HepG2 (cell line): ENCODE measurements around the gene NUDT8. TPM values are rescaled to one million over a fixed set of nuclear protein-coding genes. Genes with fewer than 3 reads are reported as not detected.

Source experiments
- GPN1 ChIP-seq: sonication (generic); formaldehyde crosslinking; IDR thresholded peaks from 2 replicates; pipeline ENCODE4 v1.5.1; 2020; ENCODE audit warnings: missing genetic modification reagents, borderline replicate concordance
- HCFC1 ChIP-seq: fragments of 150-350 bp; IDR thresholded peaks from 2 replicates; pipeline ENCODE4 v1.6.1; 2014; ENCODE audit warnings: low read depth, low read length
- HDAC6 ChIP-seq: fragments of 200-600 bp; sonication (generic); IDR thresholded peaks from 2 replicates; pipeline ENCODE4 v1.7.0; 2017; ENCODE audit warnings: mild to moderate bottlenecking, antibody characterized with exemption, low read length, low read depth
- MAFG ChIP-seq: sonication (generic); formaldehyde crosslinking; IDR thresholded peaks from 2 replicates; pipeline ENCODE4 v1.5.1; 2020; ENCODE audit warnings: mild to moderate bottlenecking, missing genetic modification reagents
- MAX ChIP-seq: IDR thresholded peaks from 2 replicates; pipeline ENCODE4 v1.6.1; 2012; ENCODE audit warnings: inconsistent platforms
- NCOA2 ChIP-seq: sonication (generic); formaldehyde crosslinking; IDR thresholded peaks from 2 replicates; pipeline ENCODE4 v1.8.0; 2022; ENCODE audit warnings: inconsistent platforms
- NR2F6 ChIP-seq, 2 experiments: IDR thresholded peaks; 2 replicates each; pipeline ENCODE4 v1.6.1; 2016; ENCODE audit warnings: antibody characterized with exemption in 1 of 2, mild to moderate bottlenecking in 1 of 2
- ZBTB10 ChIP-seq: sonication (generic); formaldehyde crosslinking; IDR thresholded peaks from 2 replicates; pipeline ENCODE4 v1.4.0; 2020; ENCODE audit warnings: missing genetic modification reagents, borderline replicate concordance
- ZNF343 ChIP-seq: sonication (generic); formaldehyde crosslinking; IDR thresholded peaks from 2 replicates; pipeline ENCODE4 v1.4.0; 2020; ENCODE audit warnings: mild to moderate bottlenecking, missing genetic modification reagents
- ZNF678 ChIP-seq: sonication (generic); formaldehyde crosslinking; IDR thresholded peaks from 2 replicates; pipeline ENCODE4 v1.4.0; 2020; ENCODE audit warnings: mild to moderate bottlenecking, missing genetic modification reagents
- polyA plus RNA-seq, 8 experiments: library from polyadenylated mRNA; depleted of rRNA in 3 of 8; stranded (reverse) in 7 of 8; unstranded in 1 of 8; fragments of >200 nt; fragmentation: Illumina TruSeq in 4 of 8; extraction: Trizol in 4 of 8; gene quantifications; 2 replicates each; pipeline versions ENCODE4 v1.2.1 to v1.2.3, GENCODE V29; 2011 to 2016; ENCODE audit warnings: low read depth in 4 of 8, missing spikeins in 1 of 8, mixed read lengths in 1 of 8; ENCODE audit not compliant: insufficient read depth in 1 of 8
- total RNA-seq, 5 experiments: library from RNA; depleted of rRNA; stranded (reverse); fragments of >200 nt; fragmentation: Illumina TruSeq; extraction: Trizol; gene quantifications; 2 replicates each; pipeline ENCODE4 v1.2.3, GENCODE V29; 2016; ENCODE audit warnings: low read depth in 1 of 5
- TF ChIP-seq, protein P1 (sequence below): sonication (generic); formaldehyde crosslinking; IDR thresholded peaks from 2 replicates; pipeline ENCODE4 v1.4.0; 2020; ENCODE audit warnings: missing genetic modification reagents
- TF ChIP-seq, protein P2 (sequence below): sonication (generic); formaldehyde crosslinking; IDR thresholded peaks from 2 replicates; pipeline ENCODE4 v1.4.0; 2020; ENCODE audit warnings: mild to moderate bottlenecking, missing genetic modification reagents

The NUDT8 gene
- total and polyA plus RNA-seq, 2 of the 13 experiments (the other 11 are each of a cell fraction or from before 2014, with no cell fraction given) = 6.7 to 25.8 TPM

GRCh38 chr11:67606492-67607295 is 23.0 kb downstream of the NUDT8 start, which contains the start of gene NDUFV1 (continued):
- TF ChIP-seq, protein P1, sequence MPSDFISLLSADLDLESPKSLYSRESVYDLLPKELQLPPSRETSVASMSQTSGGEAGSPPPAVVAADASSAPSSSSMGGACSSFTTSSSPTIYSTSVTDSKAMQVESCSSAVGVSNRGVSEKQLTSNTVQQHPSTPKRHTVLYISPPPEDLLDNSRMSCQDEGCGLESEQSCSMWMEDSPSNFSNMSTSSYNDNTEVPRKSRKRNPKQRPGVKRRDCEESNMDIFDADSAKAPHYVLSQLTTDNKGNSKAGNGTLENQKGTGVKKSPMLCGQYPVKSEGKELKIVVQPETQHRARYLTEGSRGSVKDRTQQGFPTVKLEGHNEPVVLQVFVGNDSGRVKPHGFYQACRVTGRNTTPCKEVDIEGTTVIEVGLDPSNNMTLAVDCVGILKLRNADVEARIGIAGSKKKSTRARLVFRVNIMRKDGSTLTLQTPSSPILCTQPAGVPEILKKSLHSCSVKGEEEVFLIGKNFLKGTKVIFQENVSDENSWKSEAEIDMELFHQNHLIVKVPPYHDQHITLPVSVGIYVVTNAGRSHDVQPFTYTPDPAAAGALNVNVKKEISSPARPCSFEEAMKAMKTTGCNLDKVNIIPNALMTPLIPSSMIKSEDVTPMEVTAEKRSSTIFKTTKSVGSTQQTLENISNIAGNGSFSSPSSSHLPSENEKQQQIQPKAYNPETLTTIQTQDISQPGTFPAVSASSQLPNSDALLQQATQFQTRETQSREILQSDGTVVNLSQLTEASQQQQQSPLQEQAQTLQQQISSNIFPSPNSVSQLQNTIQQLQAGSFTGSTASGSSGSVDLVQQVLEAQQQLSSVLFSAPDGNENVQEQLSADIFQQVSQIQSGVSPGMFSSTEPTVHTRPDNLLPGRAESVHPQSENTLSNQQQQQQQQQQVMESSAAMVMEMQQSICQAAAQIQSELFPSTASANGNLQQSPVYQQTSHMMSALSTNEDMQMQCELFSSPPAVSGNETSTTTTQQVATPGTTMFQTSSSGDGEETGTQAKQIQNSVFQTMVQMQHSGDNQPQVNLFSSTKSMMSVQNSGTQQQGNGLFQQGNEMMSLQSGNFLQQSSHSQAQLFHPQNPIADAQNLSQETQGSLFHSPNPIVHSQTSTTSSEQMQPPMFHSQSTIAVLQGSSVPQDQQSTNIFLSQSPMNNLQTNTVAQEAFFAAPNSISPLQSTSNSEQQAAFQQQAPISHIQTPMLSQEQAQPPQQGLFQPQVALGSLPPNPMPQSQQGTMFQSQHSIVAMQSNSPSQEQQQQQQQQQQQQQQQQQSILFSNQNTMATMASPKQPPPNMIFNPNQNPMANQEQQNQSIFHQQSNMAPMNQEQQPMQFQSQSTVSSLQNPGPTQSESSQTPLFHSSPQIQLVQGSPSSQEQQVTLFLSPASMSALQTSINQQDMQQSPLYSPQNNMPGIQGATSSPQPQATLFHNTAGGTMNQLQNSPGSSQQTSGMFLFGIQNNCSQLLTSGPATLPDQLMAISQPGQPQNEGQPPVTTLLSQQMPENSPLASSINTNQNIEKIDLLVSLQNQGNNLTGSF (CRISPR knock-in tag) = peak; percentile 75; the same call in 1 of the 2 replicates
- TF ChIP-seq GPN1 (CRISPR knock-in tag) = no peak
- TF ChIP-seq NCOA2 (CRISPR knock-in tag) = peak; percentile 52; the same call in 1 of the 2 replicates
- TF ChIP-seq, protein P2, sequence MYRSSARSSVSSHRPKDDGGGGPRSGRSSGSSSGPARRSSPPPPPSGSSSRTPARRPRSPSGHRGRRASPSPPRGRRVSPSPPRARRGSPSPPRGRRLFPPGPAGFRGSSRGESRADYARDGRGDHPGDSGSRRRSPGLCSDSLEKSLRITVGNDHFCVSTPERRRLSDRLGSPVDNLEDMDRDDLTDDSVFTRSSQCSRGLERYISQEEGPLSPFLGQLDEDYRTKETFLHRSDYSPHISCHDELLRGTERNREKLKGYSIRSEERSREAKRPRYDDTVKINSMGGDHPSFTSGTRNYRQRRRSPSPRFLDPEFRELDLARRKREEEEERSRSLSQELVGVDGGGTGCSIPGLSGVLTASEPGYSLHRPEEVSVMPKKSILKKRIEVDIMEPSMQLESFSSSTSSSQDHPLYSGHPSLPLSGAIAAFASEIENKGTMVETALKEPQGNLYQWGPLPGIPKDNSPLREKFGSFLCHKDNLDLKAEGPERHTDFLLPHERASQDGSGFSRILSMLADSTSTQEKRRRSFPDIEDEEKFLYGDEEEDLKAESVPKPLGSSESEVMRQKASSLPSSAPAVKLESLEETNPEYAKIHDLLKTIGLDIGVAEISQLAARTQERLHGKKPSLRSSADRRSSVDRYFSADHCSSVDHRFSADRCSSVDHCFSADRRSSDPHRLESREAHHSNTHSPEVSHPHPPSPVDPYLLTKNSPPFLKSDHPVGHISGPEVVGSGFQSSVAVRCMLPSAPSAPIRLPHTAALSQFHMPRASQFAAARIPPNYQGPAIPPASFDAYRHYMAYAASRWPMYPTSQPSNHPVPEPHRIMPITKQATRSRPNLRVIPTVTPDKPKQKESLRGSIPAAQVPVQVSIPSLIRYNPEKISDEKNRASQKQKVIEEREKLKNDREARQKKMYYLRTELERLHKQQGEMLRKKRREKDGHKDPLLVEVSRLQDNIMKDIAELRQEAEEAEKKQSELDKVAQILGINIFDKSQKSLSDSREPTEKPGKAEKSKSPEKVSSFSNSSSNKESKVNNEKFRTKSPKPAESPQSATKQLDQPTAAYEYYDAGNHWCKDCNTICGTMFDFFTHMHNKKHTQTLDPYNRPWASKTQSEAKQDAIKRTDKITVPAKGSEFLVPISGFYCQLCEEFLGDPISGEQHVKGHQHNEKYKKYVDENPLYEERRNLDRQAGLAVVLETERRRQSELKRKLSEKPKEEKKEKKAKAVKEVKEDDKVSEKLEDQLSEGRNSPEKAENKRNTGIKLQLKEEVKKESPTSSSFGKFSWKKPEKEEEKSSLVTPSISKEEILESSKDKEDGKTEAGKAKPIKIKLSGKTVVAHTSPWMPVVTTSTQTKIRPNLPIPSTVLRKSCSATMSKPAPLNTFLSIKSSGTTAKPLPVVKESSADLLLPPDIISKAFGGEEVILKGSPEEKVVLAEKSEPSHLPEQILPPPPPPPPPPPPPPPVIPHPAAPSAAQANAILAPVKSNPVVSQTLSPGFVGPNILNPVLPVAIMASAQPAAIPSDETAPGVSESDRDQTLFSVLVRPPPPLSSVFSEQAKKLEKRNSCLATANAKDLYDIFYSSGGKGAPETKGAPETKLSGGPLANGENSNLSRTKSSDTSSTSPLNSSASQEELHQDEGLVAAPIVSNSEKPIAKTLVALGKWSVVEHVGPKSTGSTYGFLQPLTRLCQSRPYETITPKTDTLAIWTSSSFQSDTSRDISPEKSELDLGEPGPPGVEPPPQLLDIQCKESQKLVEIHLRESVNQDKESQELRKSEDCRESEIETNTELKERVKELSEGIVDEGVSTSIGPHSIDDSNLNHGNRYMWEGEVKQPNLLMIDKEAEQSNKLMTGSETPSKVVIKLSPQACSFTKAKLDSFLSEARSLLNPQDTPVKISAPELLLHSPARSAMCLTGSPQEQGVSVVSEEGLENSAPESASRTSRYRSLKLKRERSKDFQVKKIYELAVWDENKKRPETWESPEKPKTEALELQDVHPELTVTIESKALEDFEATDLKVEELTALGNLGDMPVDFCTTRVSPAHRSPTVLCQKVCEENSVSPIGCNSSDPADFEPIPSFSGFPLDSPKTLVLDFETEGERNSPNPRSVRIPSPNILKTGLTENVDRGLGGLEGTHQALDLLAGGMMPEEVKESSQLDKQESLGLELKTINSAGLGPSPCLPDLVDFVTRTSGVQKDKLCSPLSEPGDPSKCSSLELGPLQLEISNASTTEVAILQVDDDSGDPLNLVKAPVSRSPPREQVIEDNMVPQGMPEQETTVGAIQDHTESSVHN (CRISPR knock-in tag) = no peak
- TF ChIP-seq ZBTB10 (CRISPR knock-in tag) = no peak
- no peak; the same call in 1 of the 2 replicates for TF ChIP-seq ZNF343 (CRISPR knock-in tag)
- no peak for TF ChIP-seq NR2F6 (IDR thresholded peaks at IDR 0.05)
- TF ChIP-seq NR2F6 (CRISPR knock-in tag; IDR thresholded peaks at IDR 0.05) = peak; percentile 66; the same call in 1 of the 2 replicates
- TF ChIP-seq MAFG (CRISPR knock-in tag) = no peak
- TF ChIP-seq MAX = peak; percentile 75; the same call in 1 of the 2 replicates
- peak; percentile 83 for TF ChIP-seq HCFC1
- no peak for TF ChIP-seq HDAC6
- TF ChIP-seq ZNF678 = no peak
